Breast epithelium (tissue), 3 donors: Measurements from ENCODE around the gene BCL2L13.

Source experiments
- POLR2AphosphoS5 ChIP-seq, 3 donors: sonication (generic); formaldehyde crosslinking; IDR thresholded peaks; one replicate each; pipeline ENCODE4 v1.6.1; 2017; ENCODE audit warnings: antibody characterized with exemption in 3 of 3
- TF ChIP-seq, protein P1 (sequence below), 3 donors: fragments of 450-650 bp; IDR thresholded peaks; one replicate each; pipeline ENCODE4 v1.5.1; 2016 to 2017; ENCODE audit warnings: antibody characterized with exemption in 3 of 3, mild to moderate bottlenecking in 3 of 3, moderate library complexity in 3 of 3

- TF ChIP-seq, protein P1, sequence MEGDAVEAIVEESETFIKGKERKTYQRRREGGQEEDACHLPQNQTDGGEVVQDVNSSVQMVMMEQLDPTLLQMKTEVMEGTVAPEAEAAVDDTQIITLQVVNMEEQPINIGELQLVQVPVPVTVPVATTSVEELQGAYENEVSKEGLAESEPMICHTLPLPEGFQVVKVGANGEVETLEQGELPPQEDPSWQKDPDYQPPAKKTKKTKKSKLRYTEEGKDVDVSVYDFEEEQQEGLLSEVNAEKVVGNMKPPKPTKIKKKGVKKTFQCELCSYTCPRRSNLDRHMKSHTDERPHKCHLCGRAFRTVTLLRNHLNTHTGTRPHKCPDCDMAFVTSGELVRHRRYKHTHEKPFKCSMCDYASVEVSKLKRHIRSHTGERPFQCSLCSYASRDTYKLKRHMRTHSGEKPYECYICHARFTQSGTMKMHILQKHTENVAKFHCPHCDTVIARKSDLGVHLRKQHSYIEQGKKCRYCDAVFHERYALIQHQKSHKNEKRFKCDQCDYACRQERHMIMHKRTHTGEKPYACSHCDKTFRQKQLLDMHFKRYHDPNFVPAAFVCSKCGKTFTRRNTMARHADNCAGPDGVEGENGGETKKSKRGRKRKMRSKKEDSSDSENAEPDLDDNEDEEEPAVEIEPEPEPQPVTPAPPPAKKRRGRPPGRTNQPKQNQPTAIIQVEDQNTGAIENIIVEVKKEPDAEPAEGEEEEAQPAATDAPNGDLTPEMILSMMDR (IDR thresholded peaks at IDR 0.05) = no peak
- no peak for TF ChIP-seq POLR2AphosphoS5 (IDR thresholded peaks at IDR 0.05)
These were observed 45.7 kb downstream of the BCL2L13 start for GRCh38 chr22:17684245-17684644.
